Stimulated activated CD4-positive, alpha-beta T cell treated with anti-CD3 and anti-CD28 coated beads, Interleukin-15, amount 100 ng/mL, for 1 hour (primary cell): Measurements from ENCODE around the gene CCNY.

Experiments used
- DNase-seq, 2 donors: peaks; one replicate each; pipeline ENCODE4 v3.0.0-alpha.2; 2020; ENCODE audit warnings: low read depth in 1 of 2, low spot score in 1 of 2

CCNY gene

DNA sequence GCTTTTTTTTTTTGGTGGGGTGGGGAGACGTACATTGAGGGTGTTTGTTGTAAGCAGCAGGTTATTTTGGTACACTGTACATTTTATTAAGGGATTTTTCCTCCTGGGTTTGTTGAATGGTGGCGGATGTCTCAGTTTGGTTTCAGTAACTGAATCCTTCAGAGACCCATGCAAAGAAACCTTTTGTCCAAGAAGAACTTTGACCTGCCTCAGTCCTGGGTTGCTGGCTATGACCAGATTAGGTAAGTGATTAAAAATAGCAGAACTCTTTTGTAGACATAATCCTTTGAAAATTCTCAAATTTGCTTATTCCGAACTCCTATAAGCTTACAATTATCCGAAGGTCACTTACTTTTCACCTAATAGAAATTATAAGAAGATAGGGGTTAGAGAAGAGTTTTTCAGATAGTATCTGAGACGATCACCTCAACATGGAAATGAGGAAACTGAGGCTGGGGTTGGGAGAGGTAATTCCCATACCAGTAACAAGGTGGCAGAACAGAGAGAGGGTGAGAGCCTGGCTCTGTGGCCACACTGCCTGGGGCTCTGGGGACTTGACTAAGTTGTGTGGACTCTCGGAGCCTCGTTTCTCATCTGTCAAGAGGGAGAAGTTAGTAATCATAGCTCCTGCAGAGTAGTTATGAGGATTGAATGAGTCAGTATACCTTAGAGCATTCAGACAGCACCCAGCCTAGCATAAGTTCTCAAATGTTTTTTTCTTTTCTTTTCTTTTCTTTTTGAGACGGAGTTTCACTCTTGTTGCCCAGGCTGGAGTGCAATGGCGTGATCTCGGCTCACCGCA is 87.4 kb downstream of the CCNY start:
- no peak for DNase-seq

DNA sequence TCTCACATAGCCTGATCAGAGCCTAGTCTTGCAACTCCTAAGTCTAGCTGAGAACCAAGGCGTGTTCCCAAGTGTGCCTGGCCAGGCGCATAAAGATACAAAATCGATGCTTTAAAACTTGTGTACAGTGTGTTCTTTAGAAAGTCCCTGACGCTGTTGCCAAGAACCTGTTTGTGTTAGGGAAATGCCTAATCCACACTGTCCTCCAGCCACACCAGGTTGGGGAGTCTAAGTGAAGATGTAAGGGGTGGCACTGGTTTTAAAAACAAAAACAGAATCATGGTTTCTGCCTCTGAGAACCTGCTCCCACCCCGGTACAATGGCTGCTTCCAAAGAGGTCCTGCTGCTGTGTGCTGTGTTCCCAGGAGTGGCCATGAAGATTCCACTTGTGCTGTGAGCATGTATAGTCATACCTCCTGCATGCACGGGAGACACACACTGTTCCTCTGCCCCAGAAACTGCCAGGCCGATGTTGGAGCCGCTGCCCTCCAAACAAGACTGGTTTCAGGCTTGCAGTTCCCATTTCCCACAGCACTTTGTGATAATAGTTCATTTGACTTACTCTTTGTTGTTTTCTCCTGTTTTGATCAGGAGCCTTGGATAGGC is 88.5 kb downstream of the CCNY start:
- no peak for DNase-seq

DNA sequence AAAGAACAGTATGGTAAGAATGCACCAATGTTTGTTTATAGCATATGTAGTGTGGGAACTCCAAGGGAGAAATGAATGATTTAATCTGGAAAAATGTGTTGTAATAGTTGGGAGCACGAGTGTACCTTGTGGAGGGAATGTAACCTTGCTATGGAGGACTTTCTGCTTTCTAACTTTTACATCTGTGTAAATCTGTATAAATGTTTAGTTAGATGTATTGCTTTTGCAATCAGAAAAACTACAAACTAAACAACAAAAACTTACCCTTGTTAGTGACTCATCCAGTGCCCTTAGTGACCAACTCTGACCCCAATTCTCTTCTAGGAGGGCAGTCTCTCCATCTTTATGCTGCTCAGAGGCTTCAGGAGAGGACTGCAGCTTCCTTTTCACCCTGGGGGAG is 89.3 kb downstream of the CCNY start:
- no peak for DNase-seq

DNA sequence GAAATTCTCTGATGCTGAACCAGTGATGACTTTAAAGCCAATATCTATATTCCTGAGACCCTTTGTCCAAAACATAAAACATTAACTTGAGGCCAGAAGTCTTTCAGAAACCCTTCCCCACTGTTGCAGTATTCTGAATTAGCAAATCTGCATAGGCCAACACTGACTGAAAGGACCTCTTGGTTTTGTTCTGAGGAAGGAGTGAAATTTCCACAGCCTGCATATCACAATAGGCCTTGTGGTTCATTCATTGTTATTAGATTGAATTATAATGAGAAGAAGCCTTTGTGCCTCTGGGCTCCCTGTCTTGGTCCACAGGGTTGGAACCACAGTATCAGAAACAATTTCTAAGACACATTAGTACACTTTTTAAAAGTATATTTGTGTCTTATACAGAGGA is 90.3 kb downstream of the CCNY start:
- no peak for DNase-seq

DNA sequence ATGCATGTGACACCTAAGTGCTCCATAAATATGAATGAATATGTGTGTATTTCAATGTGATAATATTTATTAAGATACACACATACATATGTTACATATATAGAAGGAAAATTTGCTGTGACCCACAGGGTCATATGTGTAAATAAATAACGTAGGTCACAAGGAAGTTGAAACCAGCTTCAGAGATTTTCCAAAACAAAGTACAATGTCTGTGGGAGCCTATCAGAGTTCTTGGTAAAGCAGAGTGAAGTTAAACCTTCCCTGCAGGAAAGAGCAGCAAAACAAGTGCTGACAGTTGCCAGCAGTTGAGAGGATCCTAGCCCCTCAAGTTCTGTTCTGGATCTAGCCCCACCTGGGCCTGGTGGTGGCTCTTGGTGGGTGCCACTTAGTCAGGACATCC is 91.2 kb downstream of the CCNY start:
- no peak for DNase-seq

DNA sequence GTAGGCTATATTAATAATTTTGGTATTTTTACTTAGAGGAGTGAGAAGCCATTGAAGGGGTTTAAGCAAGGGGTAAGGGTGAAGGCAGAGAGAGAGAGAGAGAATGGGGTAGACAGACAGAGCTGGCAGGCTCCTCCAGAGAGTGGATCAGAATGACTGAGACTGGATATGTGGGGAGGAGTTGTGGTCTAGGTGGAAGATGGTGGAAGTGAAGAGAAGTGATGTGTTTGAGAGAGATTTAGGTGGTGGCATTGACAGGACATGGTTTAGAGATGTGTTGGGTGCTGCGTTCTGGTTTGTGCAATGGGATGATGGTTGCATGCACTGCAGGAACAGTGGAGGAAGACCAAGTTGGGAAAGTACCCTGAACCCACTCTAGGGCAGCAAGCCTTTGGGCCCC is 92.2 kb downstream of the CCNY start:
- DNase-seq = no peak

DNA sequence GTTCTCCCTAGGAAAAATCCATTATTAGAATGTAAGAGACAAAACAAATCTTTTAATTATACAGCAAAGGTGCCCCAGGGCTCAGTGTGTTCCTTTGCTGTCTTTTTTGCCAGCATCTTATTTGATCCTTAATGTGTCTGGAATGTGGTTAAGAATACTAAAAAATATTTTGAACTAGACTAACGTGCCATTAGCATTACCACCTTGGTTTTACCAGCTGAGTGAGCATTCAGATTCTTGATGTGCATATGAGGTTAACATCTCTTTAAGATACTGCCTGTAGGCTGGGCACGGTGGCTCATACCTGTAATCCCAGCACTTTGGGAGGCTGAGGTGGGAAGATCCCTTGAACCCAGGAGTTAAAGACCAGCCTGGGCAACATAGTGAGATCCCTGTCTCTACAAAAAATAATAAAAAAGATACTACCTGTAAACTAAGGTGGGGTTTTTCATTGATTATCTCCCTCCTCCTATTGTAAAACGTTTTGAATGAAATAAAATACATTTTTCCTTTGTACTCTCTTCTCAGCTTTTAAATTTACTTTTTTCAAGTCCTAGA is 96.6 kb downstream of the CCNY start:
- no peak for DNase-seq

DNA sequence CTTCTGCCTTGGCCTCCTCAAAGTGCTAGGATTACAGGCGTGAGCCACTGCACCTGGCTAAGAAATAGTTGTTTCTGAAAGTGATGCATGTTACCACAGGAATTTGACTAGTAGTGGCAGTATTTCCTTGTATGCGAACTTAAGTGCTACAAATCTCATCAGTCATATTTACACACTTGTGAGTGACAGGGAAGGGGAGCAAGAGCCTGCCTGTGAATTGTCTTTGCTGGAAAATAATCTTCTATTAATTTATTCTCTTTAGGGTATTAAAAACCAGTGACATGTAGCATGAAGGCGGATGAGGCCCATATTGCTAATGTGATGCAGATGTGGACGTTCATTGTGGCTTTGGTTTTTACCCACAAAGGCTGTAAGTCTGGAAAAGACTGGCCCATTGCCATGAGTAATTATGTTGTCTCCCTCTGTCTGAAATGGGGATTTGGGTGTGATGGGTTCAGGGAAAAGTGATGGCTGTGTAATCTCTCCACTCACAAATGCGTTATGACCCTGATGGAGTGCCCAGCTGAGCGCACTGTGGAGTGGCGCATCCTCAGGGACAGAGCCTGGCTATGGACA is 97.6 kb downstream of the CCNY start:
- no peak for DNase-seq

DNA sequence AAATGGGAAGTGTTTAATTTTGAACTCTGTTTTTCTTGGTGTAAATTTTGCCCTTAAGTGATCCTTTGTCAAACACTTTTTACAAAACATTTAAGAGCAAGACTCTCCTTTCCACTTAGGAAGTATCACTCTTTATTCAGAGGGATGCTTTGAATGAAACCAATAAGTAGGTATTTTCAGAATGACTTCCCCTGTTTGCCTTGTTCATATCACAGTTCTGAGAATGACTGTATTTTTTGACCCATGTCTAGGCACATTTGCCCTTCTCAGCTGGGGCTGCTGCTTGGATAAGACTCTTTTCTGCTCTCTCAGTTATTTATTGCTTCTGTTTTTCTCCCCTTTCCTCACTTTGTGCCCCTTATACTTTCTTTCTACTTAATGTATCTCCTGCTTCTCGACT is 98.2 kb downstream of the CCNY start:
- DNase-seq = no peak

DNA sequence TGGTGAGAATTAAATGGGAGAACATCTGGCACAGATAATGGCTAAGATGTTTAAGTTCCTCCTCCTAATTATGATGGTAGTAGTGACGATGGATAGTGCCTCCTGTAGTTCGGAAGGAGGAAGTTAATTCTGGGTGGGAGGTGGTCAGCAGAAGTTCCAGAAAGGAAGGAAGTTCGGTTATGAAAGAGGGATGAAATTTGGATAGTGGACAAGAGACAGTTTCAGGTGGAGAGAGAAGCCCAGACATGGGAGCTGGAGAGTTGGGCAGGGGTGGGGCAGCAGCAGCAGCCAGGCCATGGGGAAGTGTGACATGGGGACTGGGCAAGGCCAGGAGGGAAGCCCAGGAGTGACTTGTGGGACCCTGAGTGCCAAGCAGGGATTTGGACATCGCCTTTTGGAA is 99.5 kb downstream of the CCNY start:
- no peak for DNase-seq

DNA sequence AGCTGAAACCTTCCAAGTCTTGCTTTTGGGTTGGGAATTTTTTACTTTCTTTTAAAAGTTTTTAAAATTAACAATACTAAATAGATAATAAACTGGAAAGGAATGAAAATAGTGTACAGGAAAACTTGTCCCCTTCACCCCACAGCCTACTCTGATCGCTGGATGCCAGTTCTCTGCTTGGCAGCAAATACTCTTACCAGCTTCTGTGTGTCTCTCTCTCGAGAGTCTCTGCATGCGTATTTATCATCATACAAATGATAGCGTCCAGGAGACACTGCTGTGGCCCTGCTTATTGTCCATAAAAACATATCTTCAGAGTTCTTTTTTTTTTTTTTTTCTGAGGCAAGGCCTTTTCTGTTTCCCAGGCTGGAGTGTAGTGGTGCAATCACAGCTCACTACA is 101.5 kb downstream of the CCNY start:
- no peak for DNase-seq

DNA sequence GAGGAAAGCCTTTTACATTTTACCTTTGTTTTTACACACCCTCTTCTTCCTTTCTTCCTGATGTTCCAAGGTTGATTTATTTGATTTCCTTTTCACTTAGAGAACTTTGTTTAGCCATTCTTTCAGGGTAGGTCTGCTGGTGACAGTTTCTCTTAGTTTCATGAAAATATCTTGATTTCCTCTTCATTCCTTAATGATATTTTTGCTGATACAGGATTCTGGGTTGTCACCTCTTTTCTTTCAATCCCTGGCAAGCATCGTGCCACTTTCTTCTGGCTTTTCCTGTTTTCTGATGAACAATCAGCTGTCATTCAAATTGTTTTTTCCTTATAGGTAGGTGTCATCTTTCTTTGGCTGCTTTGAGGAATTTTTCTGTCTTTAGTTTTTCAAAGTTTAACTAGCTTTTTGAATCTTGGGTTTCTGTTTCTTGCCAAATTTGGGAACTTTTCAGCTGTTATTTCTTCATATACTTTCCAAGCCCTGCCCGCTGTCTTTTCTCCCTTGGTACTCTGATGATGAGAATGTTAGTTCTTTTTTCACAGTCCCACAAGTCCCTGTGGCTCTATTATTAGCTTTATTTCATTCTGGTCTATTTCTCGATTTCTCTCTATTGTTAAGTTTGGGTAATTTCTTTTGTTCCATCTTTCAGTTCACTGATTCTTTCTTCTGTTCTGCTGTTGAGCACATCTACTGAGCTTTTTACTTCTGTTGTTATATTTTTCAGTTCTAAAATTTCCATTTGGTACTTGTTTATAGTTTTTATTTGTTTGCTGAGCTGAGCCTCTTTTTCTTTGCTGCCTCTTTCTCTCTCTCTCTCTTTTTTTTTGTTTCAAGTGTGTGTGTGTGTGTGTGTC is 102.6 kb downstream of the CCNY start:
- no peak for DNase-seq

DNA sequence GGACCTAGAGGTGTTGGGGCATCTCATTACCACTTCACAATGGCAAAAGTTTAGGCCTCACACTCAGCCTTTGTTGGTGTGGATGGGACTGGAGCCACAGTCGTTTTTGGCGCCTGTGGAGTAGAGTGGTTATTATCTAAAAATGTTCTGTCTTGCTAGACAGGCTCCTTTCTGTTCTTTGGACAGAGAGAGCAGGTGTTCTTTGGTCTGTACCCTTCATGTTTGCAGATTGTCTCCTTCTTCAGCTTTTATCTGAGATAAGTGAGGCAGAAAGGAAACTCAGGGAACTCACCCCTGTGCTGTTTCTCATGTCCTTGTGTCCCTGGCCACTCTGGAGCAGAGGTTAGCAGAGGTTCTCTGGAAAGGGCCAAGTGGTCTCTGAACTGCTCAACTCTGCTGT is 103.7 kb downstream of the CCNY start:
- DNase-seq = no peak

DNA sequence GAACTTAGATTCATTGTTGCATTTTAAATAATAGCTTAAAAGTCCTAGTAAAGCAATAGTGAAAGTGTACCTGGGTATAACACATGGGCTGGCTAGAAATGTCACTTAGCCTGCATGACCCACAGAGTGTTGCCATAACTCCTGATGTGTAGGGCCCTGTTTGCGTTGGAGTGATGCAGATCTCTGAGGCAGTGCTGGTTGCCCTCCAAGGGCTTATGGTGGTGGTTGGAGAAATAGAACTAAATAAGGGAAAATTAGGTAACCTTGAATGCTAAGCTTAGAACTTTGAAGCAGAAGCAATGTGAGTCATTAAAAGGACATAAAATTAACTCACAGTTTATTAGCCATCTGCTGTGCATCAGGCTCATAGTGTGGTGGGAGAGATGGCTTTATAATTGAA is 105.7 kb downstream of the CCNY start:
- no peak for DNase-seq

DNA sequence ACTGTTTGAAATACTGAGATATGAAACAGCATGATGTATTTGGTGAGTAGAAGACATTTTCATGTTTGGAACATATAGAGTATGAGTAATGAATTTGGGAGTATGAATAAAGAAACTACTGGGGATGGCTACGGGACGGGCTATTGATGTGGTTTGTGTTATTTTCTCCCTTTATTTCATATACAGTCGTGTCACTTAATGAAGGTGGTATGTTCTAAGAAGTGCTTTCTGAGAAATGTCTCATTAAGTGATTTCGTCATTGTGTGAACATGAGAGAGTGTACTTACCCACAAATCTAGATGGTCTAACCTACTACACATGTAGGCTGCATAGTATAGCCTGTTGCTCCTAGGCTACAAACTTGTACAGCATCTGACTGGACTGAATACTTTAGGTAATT is 106.3 kb downstream of the CCNY start:
- no peak for DNase-seq

DNA sequence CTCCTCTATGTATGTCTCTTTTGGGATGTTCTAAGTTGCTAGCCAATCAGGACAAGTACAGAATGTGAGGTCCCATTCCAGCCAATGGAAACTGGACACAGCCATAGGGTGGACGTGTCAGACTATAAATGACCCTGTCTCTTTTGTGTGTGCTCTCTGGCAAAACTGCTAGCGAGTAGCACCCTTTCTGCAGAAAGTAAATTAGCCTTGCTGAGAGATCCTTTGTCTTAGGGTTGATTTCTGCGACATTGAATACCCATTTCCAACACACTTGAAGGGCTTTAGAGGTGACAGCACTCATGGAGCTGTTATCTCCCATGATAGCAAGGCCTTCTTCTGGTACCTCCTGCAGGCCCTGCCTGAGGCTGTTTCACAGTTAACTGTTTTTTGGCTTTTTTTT is 107.5 kb downstream of the CCNY start:
- DNase-seq = no peak

DNA sequence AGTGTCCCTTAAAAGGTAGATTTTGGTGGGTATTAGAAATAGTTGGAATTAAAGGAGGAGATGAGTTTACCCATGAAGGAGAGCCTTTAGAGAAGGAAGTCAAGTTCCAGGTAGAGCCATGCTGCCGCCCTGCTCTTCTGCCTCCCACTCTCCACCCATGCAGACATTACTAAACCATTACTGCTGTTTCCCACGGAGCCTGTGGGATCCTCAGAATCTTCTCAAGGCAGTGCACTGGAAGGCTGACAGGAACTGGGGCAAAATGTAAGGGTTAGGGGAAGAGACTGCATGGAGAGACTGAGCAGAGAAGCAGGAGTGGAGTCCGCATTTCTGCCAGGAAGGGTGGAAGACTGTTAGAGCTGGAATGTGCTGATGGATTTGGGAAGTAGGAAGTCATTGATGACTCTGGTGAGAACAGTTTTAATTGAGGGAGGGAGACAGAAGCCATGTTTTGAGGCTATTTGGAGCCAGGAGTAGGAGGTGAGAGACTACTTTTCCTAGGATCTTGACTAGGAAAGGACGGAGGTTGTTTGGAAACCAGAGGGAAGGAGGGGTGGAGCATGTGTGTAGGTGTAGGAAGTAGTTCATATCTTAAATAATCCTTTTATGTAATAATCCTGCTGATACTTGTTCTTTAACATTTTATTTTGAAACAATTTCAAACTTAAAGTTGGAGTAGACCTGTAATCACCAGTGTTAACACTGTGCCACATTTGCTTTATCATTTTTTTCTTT is 109.0 kb downstream of the CCNY start:
- no peak for DNase-seq

DNA sequence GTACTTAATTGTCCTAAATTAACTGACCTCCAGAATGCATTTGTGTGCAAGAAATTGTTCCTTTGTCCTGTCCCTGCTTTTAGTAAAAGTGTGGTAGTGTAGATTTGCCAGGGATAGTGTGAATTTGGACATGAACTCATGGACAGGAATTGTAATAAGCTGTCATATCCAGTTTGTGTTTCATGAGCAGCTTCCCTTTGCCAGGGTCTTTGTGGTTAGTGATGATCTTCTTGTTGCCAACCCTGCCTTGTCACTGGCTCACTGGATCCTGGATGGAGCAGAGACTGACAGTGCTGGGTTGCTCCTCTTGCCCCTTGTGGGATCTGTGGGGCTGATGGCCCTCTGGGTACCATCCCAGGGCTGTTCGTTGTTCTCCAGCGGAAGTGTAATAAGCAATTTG is 110.1 kb downstream of the CCNY start:
- DNase-seq = no peak

DNA sequence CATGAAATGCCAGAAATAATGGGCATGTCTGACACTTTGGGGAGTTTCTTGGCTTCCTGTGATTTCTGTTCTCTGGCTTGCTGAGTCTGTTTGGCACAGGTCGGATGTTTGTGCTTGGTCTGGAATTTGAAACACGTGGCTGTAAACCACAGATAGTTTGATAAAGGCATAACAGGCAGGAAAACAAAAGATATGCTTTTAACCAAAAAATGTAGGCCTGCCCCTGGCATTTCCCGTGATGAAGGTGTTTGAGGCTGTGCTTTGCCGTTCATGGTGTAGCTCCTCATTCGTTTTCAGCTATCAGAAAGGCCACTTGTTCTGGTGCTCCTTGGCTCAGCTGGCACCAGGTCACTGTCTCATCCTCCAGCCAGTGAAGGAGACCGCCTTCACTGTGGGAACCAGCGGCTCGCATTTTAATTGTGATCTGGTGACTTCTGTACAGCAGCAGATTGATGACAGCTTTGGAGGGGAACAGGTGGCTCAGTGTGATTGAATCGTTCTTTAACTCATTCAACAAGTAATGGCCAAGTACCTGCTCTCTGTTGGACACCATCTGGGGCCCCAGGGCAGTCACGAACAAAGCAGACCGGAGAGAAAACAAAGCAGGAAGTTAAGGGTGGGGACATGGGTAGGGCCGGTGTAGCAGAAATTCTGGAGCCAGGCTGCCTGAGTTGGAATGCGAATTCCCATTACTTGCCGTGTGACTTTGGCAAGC is 111.5 kb downstream of the CCNY start:
- DNase-seq = no peak
